ENCODE data around the gene HOXA3. TPM values are rescaled to one million over a fixed set of nuclear protein-coding genes. Genes with fewer than 3 reads are reported as not detected.

HOXA3 gene
- total RNA-seq, 1 donor from 2014 or later, result 14.4 TPM

DNA sequence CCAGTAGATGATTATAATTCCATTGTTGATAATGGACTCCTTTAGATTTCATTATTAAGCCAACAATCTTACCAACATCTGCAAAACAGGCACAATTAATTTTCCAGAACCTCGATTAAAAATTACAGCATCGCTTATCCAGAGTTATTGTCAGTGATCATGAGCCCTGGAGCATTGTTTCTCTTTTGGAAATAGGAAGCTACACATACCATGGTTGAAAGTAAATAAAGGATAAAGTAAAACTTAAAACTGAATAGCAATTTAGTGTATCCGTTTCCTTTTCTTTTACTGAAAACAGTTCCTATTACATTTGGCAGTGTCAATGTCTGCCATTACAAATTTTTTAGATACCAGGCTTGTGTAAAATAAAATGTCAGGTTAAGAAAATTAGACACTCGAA lies 40.0 kb downstream of the HOXA3 start:
- H3K4me1 ChIP-seq, result peaks cover 8 to 17% of the 10 kb centered on the region in 2 donors
- peak overlapping the region; percentile 63 to 81 for H3K4me3 ChIP-seq
- no peaks in the 10 kb centered on the region for H3K36me3 ChIP-seq
- H3K9me3 ChIP-seq, result no peaks in the 10 kb centered on the region
- H3K27me3 ChIP-seq, result no peaks in the 10 kb centered on the region
- peak overlapping the region; percentile 89 to 97 for H3K27ac ChIP-seq
- intact Hi-C loops (cut with DNase I), result loop anchor here (2.0 to 10.0 kb wide), 3 partner anchors 550 to 1302 kb away; partner anchors contain the start of genes CBX3, CREB5, HIBADH and HNRNPA2B1
- TF ChIP-seq CTCF (IDR thresholded peaks at IDR 0.05), result no peak
- no peak for DNase-seq (ENCODE audit: low spot score in 2 of 2)

- peak overlapping the region; percentile 1 to 63 for H3K4me3 ChIP-seq
- H3K4me1 ChIP-seq, result peaks cover 8 to 20% of the 10 kb centered on the region in 2 donors
- no peaks in the 10 kb centered on the region for H3K36me3 ChIP-seq
- H3K27ac ChIP-seq, result peak overlapping the region; percentile 89 to 97
- H3K9me3 ChIP-seq, result no peaks in the 10 kb centered on the region
- intact Hi-C loops (cut with DNase I), result loop anchor here (2.0 to 10.0 kb wide), 4 partner anchors 550 to 1303 kb away; partner anchors contain the start of genes CBX3, CREB5, HIBADH and HNRNPA2B1
- TF ChIP-seq CTCF (IDR thresholded peaks at IDR 0.05), result no peak
- no peak for DNase-seq (ENCODE audit: low spot score in 2 of 2)
- H3K27me3 ChIP-seq, result no peaks in the 10 kb centered on the region
Observed at GRCh38 chr7:27111751-27112277, 40.6 kb downstream of the HOXA3 start.

DNA sequence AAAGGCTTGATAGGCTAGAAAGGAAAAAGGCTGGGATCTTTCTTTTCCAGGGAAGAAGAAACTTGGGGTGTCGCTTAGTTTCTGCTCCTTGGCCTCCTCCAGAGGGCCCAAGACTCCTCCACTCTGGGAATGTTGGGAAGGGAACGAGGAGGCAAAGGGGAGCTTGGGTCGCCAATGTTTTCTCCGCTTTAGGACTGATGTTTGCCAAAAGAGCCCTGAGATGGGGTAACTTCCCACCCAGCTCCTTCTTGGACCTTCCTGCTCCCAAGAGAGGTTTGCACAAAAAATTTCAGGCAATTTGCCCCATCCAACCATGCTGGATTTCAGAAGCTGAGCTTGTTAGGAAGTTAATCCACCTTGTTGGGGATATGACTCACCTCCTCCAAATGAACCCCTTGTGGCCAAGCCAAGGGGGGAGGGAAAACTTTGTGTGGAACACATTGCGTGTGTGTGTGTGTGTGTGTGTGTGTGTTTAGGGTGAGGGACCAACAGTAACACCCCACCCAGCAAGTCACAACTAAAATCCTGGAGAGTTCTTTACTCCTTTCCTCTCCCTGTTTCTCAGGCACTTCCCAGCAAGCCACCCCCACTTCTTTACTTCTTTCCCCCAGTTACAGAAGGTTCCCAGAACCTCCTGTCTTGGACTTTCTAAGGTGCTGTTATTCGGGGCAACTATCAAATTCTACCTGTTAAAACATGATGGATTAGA lies 41.2 kb downstream of the HOXA3 start:
- Histone ChIP-seq H3K36me3 (no peaks in the 10 kb centered on the region), H3K27ac (peak overlapping the region; percentile 89 to 97), H3K27me3 (no peaks in the 10 kb centered on the region), H3K9me3 (no peaks in the 10 kb centered on the region), H3K4me1 (peaks cover 8 to 21% of the 10 kb centered on the region in 2 donors), H3K4me3 (peak overlapping the region; percentile 40 to 63)
- DNase-seq (ENCODE audit: low spot score in 2 of 2), result peak in 1 of 2 donors; percentile 90
- no peak for TF ChIP-seq CTCF (IDR thresholded peaks at IDR 0.05)
- intact Hi-C loops (cut with DNase I), result loop anchor here (2.0 to 10.0 kb wide), 3 partner anchors 551 to 1304 kb away; partner anchors contain the start of genes CREB5 and HIBADH

- H3K4me1 ChIP-seq, result peaks cover 12 to 25% of the 10 kb centered on the region in 2 donors
Observed at GRCh38 chr7:27110186-27111031, 42.0 kb downstream of the HOXA3 start.

More at GRCh38 chr7:27110186-27111031, 42.0 kb downstream of the HOXA3 start:
- no peaks in the 10 kb centered on the region for H3K9me3 ChIP-seq
- no peaks in the 10 kb centered on the region for H3K36me3 ChIP-seq
- intact Hi-C loops (cut with DNase I), result loop anchor here (2.0 to 10.0 kb wide), 3 partner anchors 552 to 1304 kb away; partner anchors contain the start of genes CREB5 and HIBADH
- H3K27me3 ChIP-seq, result no peaks in the 10 kb centered on the region
- TF ChIP-seq CTCF (IDR thresholded peaks at IDR 0.05), result no peak
- peak overlapping the region; percentile 40 to 63 for H3K4me3 ChIP-seq
- H3K27ac ChIP-seq, result peak overlapping the region; percentile 89 to 97
- DNase-seq (ENCODE audit: low spot score in 2 of 2), result peak in 1 of 2 donors; percentile 91

All from ascending aorta (tissue), 2 donors.